ENCODE data around the gene LRRC52. TPM values are rescaled to one million over a fixed set of nuclear protein-coding genes. Genes with fewer than 3 reads are reported as not detected.

Gene LRRC52
- total RNA-seq, 2 donors from 2014 or later, result not detected

DNA sequence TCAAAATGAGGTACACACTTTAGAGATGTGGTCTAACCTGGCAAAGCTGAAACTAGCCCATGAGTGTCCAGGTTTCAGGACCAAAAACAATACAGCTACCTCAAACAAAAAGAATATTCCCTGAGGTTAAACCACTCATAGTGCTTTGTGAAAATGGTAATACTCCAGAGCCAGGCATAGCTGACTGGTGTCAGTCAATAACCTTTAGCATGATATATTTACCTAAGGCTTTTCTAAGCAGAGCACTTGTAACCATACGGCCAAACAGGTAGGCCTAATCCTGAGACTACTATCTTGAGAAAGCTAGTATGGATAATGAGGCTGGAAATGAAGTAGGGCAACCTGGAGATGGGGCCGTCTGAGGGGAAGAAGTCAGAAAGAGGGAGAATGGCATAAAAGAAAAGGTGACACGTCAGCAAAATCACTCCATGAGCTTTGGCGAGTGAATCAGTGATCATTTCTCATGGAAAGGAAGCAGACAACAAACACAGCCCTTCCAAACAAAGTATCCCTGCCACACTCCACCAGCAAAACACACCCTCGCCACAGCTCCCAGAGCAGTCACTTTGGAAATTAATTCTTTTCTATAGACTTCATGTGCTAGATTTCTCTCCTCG lies 1.7 kb upstream of the LRRC52 start:
- intact Hi-C loops (cut with DNase I), result no loop called here
- no peak for DNase-seq
- Histone ChIP-seq H3K4me1 (peaks cover 12% of the 10 kb centered on the region), H3K36me3 (replicated peaks in 1 of 2; ENCODE audit: insufficient read depth in 1 of 2, low read depth in 2 of 2) (no peaks in the 10 kb centered on the region), H3K9me3 (no peaks in the 10 kb centered on the region), H3K27me3 (no peaks in the 10 kb centered on the region), H3K27ac (no peak overlapping the region), H3K4me3 (no peak overlapping the region)
- TF ChIP-seq, protein P1, sequence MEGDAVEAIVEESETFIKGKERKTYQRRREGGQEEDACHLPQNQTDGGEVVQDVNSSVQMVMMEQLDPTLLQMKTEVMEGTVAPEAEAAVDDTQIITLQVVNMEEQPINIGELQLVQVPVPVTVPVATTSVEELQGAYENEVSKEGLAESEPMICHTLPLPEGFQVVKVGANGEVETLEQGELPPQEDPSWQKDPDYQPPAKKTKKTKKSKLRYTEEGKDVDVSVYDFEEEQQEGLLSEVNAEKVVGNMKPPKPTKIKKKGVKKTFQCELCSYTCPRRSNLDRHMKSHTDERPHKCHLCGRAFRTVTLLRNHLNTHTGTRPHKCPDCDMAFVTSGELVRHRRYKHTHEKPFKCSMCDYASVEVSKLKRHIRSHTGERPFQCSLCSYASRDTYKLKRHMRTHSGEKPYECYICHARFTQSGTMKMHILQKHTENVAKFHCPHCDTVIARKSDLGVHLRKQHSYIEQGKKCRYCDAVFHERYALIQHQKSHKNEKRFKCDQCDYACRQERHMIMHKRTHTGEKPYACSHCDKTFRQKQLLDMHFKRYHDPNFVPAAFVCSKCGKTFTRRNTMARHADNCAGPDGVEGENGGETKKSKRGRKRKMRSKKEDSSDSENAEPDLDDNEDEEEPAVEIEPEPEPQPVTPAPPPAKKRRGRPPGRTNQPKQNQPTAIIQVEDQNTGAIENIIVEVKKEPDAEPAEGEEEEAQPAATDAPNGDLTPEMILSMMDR (IDR thresholded peaks at IDR 0.05), result no peak
- no peak for TF ChIP-seq POLR2A (IDR thresholded peaks at IDR 0.05)
- no peak for ATAC-seq
- WGBS, 2 donors, result 70 to 71% methylated on average over 6 of the region's 6 CpGs

DNA sequence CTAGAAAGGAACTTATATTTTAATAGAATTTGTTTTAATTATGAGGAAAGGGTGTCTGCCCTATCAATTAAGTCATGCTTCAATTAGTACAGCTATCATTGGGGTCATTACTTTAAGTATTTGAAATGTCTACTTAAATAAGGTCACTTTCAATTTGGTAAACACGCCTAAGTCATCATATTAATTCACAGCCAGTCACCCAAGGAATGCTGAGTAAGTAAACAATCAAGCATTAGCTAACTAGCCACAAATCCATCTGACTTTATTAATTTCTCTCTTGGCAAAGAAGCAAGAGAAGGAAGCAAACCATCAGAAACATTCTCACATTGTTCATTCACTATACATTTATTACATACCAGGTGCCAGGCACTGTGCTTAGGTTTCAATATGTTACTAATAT lies 1.2 kb upstream of the LRRC52 start:
- Histone ChIP-seq H3K4me1 (peaks cover 12% of the 10 kb centered on the region), H3K27ac (no peak overlapping the region), H3K4me3 (no peak overlapping the region), H3K9me3 (no peaks in the 10 kb centered on the region), H3K36me3 (replicated peaks in 1 of 2; ENCODE audit: insufficient read depth in 1 of 2, low read depth in 2 of 2) (no peaks in the 10 kb centered on the region), H3K27me3 (no peaks in the 10 kb centered on the region)
- TF ChIP-seq, protein P1 (IDR thresholded peaks at IDR 0.05), result no peak
- no peak for TF ChIP-seq POLR2A (IDR thresholded peaks at IDR 0.05)
- ATAC-seq (no peak), DNase-seq (no peak)
- intact Hi-C loops (cut with DNase I), result no loop called here
- WGBS, 2 donors, result 0% methylated on average over 1 of the region's 1 CpG

GRCh38 chr1:165544996-165545395 lies 1.2 kb downstream of the LRRC52 start:
- Histone ChIP-seq H3K27me3 (no peaks in the 10 kb centered on the region), H3K27ac (no peak overlapping the region), H3K4me1 (peaks cover 12% of the 10 kb centered on the region), H3K9me3 (no peaks in the 10 kb centered on the region), H3K36me3 (replicated peaks in 1 of 2; ENCODE audit: insufficient read depth in 1 of 2, low read depth in 2 of 2) (no peaks in the 10 kb centered on the region), H3K4me3 (no peak overlapping the region)
- intact Hi-C loops (cut with DNase I), result no loop called here
- DNase-seq, result no peak
- TF ChIP-seq, protein P1 (IDR thresholded peaks at IDR 0.05), result no peak
- no peak for TF ChIP-seq POLR2A (IDR thresholded peaks at IDR 0.05)
- no peak for ATAC-seq

DNA sequence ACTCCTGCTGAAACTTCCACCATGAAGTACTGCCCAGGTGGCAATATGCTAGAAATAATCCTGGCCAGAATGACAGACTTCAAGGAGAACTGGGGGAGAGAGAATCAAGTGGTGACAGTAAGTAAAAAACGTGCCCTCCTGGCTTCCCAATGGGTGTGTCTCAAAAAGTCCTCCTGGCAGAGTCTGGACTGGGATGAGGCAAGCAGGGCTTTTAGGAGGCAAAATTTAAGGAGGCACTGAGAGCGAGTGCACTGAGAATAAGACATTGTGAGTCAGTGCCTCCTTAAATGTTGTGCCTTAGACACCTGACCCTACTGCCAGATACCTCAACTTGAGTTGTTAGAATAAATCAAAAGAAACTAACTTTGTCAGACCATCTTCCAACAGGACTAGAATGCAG lies 2.2 kb downstream of the LRRC52 start:
- H3K4me3 ChIP-seq, result no peak overlapping the region
- 54 to 57% methylated on average over 2 of the region's 2 CpGs for WGBS, 2 donors
- H3K36me3 ChIP-seq (replicated peaks in 1 of 2; ENCODE audit: insufficient read depth in 1 of 2, low read depth in 2 of 2), result no peaks in the 10 kb centered on the region
- ATAC-seq (no peak), DNase-seq (no peak)
- intact Hi-C loops (cut with DNase I), result no loop called here
- no peak overlapping the region for H3K27ac ChIP-seq
- H3K27me3 ChIP-seq, result no peaks in the 10 kb centered on the region
- TF ChIP-seq POLR2A (IDR thresholded peaks at IDR 0.05), result no peak
- TF ChIP-seq, protein P1 (IDR thresholded peaks at IDR 0.05), result no peak
- H3K9me3 ChIP-seq, result no peaks in the 10 kb centered on the region
- H3K4me1 ChIP-seq, result peaks cover 12% of the 10 kb centered on the region

DNA sequence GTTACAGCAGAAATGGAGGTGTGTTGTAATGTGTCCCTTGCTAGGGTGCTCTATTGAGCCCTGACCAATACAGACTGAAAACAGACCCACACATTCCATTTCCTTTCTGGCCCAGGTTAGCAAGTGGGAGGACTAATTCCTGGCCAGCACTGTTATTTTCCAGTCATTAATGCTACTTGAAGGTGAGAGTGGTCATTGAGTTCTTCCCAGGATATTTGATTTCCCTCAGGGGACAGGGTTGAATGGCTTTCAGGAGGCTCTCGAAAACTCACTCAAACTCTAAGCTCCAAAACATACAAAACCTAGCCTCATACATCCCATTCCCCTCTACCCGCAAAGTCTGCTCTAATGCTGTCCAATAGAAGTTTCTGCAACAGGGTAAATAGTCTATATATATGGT lies 6.2 kb downstream of the LRRC52 start:
- Histone ChIP-seq H3K4me3 (no peak overlapping the region), H3K4me1 (no peaks in the 10 kb centered on the region), H3K9me3 (no peaks in the 10 kb centered on the region), H3K27ac (no peak overlapping the region), H3K27me3 (no peaks in the 10 kb centered on the region), H3K36me3 (replicated peaks in 1 of 2; ENCODE audit: insufficient read depth in 1 of 2, low read depth in 2 of 2) (no peaks in the 10 kb centered on the region)
- no peak for TF ChIP-seq POLR2A (IDR thresholded peaks at IDR 0.05)
- TF ChIP-seq, protein P1 (IDR thresholded peaks at IDR 0.05), result no peak
- no peak for ATAC-seq
- intact Hi-C loops (cut with DNase I), result no loop called here
- DNase-seq, result no peak
- WGBS, 2 donors, result 81 to 92% methylated on average over 2 of the region's 2 CpGs

Data from body of pancreas (tissue), 4 donors.